SK-N-MC (cell line): ENCODE results near the gene PAX7.
A peak's percentile ranks its signal among the peaks of the same experiment; 100 is the strongest.

Experiments used
- DNase-seq: peaks from one replicate; pipeline ENCODE4 v3.0.0-alpha.2; 2011; ENCODE audit warnings: low read depth, low spot score
- H3K27ac ChIP-seq: fragments of 200-600 bp; sonication (generic); 2 replicates; pipeline ENCODE4 v1.5.1; 2016; ENCODE audit warnings: mixed run types
- H3K36me3 ChIP-seq: fragments of 200-600 bp; sonication (generic); 2 replicates; pipeline ENCODE4 v1.6.1; 2017; ENCODE audit warnings: antibody characterized with exemption, low read length, mixed read lengths; ENCODE audit not compliant: insufficient read depth
- H3K4me3 ChIP-seq: fragments of 200-600 bp; sonication (generic); 2 replicates; pipeline ENCODE4 v1.5.1; 2016
- H3K9ac ChIP-seq: fragments of 200-600 bp; sonication (generic); 2 replicates; pipeline ENCODE4 v1.8.0; 2017; ENCODE audit warnings: mixed run types, mixed read lengths; ENCODE audit not compliant: insufficient read length
- H3K9me3 ChIP-seq: fragments of 200-600 bp; sonication (generic); 2 replicates; pipeline ENCODE4 v1.6.1; 2017; ENCODE audit warnings: low read depth, mild to moderate bottlenecking, antibody characterized with exemption, low read length, moderate library complexity, mixed read lengths
- EZH2 ChIP-seq: fragments of 200-600 bp; sonication (generic); IDR thresholded peaks from one replicate; pipeline ENCODE4 v1.6.1; 2017; ENCODE audit warnings: antibody characterized with exemption
- FOXP2 ChIP-seq: optimal IDR thresholded peaks from 2 replicates; pipeline ENCODE3; 2011; ENCODE audit warnings: mild to moderate bottlenecking, moderate library complexity; ENCODE audit not compliant: insufficient read depth; ENCODE audit errors: extremely low read length, control extremely low read depth
- POLR2AphosphoS5 ChIP-seq: IDR thresholded peaks from 2 replicates; pipeline ENCODE4 v1.6.1; 2012; ENCODE audit warnings: mild to moderate bottlenecking, low read depth, low read length, borderline replicate concordance

PAX7 gene

GRCh38 chr1:18775341-18775740 is 144.7 kb downstream of the PAX7 start:
- no peak for DNase-seq
- Histone ChIP-seq H3K4me3 (no peak overlapping the region), H3K36me3 (no peaks in the 10 kb centered on the region), H3K27ac (no peak overlapping the region), H3K9me3 (no peaks in the 10 kb centered on the region), H3K9ac (no peak overlapping the region)
- TF ChIP-seq EZH2 (no peak), POLR2AphosphoS5 (no peak), FOXP2 (no peak)

- H3K36me3 ChIP-seq: no peaks in the 10 kb centered on the region
- no peak for DNase-seq
- H3K27ac ChIP-seq: no peak overlapping the region
- TF ChIP-seq FOXP2 (no peak), EZH2 (no peak), POLR2AphosphoS5 (no peak)
- H3K9ac ChIP-seq: no peak overlapping the region
- no peak overlapping the region for H3K4me3 ChIP-seq
- no peaks in the 10 kb centered on the region for H3K9me3 ChIP-seq
Observed at GRCh38 chr1:18776777-18777176, 146.1 kb downstream of the PAX7 start.

GRCh38 chr1:18778437-18778836 is 147.8 kb downstream of the PAX7 start:
- Histone ChIP-seq H3K36me3 (no peaks in the 10 kb centered on the region), H3K4me3 (no peak overlapping the region), H3K9ac (no peak overlapping the region), H3K27ac (no peak overlapping the region), H3K9me3 (no peaks in the 10 kb centered on the region)
- DNase-seq: no peak
- TF ChIP-seq EZH2: no peak
- TF ChIP-seq FOXP2: no peak
- no peak for TF ChIP-seq POLR2AphosphoS5

GRCh38 chr1:18781031-18781430 is 150.4 kb downstream of the PAX7 start:
- no peaks in the 10 kb centered on the region for H3K9me3 ChIP-seq
- TF ChIP-seq FOXP2 (no peak), POLR2AphosphoS5 (no peak), EZH2 (no peak)
- H3K9ac ChIP-seq: no peak overlapping the region
- no peaks in the 10 kb centered on the region for H3K36me3 ChIP-seq
- H3K4me3 ChIP-seq: no peak overlapping the region
- H3K27ac ChIP-seq: no peak overlapping the region
- DNase-seq: no peak

- TF ChIP-seq EZH2 (no peak), FOXP2 (no peak), POLR2AphosphoS5 (no peak)
- Histone ChIP-seq H3K27ac (no peak overlapping the region), H3K36me3 (no peaks in the 10 kb centered on the region), H3K9me3 (no peaks in the 10 kb centered on the region), H3K4me3 (no peak overlapping the region), H3K9ac (no peak overlapping the region)
- DNase-seq: no peak
Observed at GRCh38 chr1:18783705-18784481, 153.2 kb downstream of the PAX7 start.

- no peak overlapping the region for H3K4me3 ChIP-seq
- H3K9me3 ChIP-seq: no peaks in the 10 kb centered on the region
- no peak overlapping the region for H3K27ac ChIP-seq
- DNase-seq: no peak
- TF ChIP-seq FOXP2 (no peak), POLR2AphosphoS5 (no peak), EZH2 (no peak)
- H3K9ac ChIP-seq: no peak overlapping the region
- no peaks in the 10 kb centered on the region for H3K36me3 ChIP-seq
Observed at GRCh38 chr1:18784482-18784831, 153.8 kb downstream of the PAX7 start.

- no peak for DNase-seq
- TF ChIP-seq EZH2 (no peak), FOXP2 (no peak), POLR2AphosphoS5 (no peak)
- no peak overlapping the region for H3K9ac ChIP-seq
- no peak overlapping the region for H3K4me3 ChIP-seq
- H3K9me3 ChIP-seq: no peaks in the 10 kb centered on the region
- H3K27ac ChIP-seq: no peak overlapping the region
- no peaks in the 10 kb centered on the region for H3K36me3 ChIP-seq
Observed at GRCh38 chr1:18786149-18786548, 155.5 kb downstream of the PAX7 start.

- H3K36me3 ChIP-seq: no peaks in the 10 kb centered on the region
- H3K9me3 ChIP-seq: no peaks in the 10 kb centered on the region
- no peak overlapping the region for H3K4me3 ChIP-seq
- TF ChIP-seq POLR2AphosphoS5 (no peak), FOXP2 (no peak), EZH2 (no peak)
- no peak overlapping the region for H3K9ac ChIP-seq
- no peak for DNase-seq
- 0 out of 2 replicates have a peak overlapping the region, but pooled peaks have one; percentile 57 for H3K27ac ChIP-seq
Observed at GRCh38 chr1:18787825-18788385, 157.3 kb downstream of the PAX7 start.

GRCh38 chr1:18789246-18789645 is 158.6 kb downstream of the PAX7 start:
- Histone ChIP-seq H3K4me3 (no peak overlapping the region), H3K36me3 (no peaks in the 10 kb centered on the region), H3K27ac (no peak overlapping the region), H3K9ac (no peak overlapping the region), H3K9me3 (no peaks in the 10 kb centered on the region)
- DNase-seq: no peak
- TF ChIP-seq EZH2 (no peak), FOXP2 (no peak), POLR2AphosphoS5 (no peak)
